Neural progenitor cell (in vitro differentiated cells): ENCODE results near the gene FAM219A.

Experiments used
- CTCF ChIP-seq: fragments of 200-600 bp; sonication (generic); IDR thresholded peaks from 2 replicates; pipeline ENCODE4 v1.5.1; 2017; ENCODE audit warnings: antibody characterized with exemption, mild to moderate bottlenecking
- EZH2 ChIP-seq: fragments of 200-600 bp; sonication (generic); IDR thresholded peaks from 2 replicates; pipeline ENCODE4 v1.6.1; 2017; ENCODE audit warnings: antibody characterized with exemption, mild to moderate bottlenecking, moderate library complexity
- EZH2phosphoT487 ChIP-seq: fragments of 200-600 bp; sonication (generic); IDR thresholded peaks from 2 replicates; pipeline ENCODE4 v1.6.1; 2017; ENCODE audit warnings: antibody characterized with exemption

- TF ChIP-seq CTCF: no peak
- no peak for TF ChIP-seq EZH2phosphoT487
- no peak for TF ChIP-seq EZH2
Observed at GRCh38 chr9:34493972-34494535, 35.7 kb upstream of the FAM219A start.
